CD14-positive monocyte (primary cell): Measurements from ENCODE around the gene PPM1D. TPM values are rescaled to one million over a fixed set of nuclear protein-coding genes. Genes with fewer than 3 reads are reported as not detected.
A peak's percentile ranks its signal among the peaks of the same experiment; 100 is the strongest.

Experiments
- DNase-seq, 3 donors: peaks; one replicate each; pipeline ENCODE4 v3.0.0-alpha.2; 2011 to 2022
- H2AFZ ChIP-seq: 2 replicates; pipeline ENCODE4 v1.6.0; 2012; ENCODE audit warnings: mild to moderate bottlenecking, low read depth, low read length, inconsistent platforms; ENCODE audit not compliant: insufficient read depth, poor library complexity, severe bottlenecking
- H3K27ac ChIP-seq, 2 donors: 1 replicate in 1 of 2; 2 replicates in 1 of 2; pipeline ENCODE4 v1.5.1; 2012 to 2013; ENCODE audit warnings: low read length in 2 of 2, control low read depth in 1 of 2, inconsistent platforms in 1 of 2, low read depth in 1 of 2, mild to moderate bottlenecking in 1 of 2
- H3K27me3 ChIP-seq, 2 donors: one replicate each; pipeline versions ENCODE4 v1.6.0 to v1.6.1; 2011 to 2013; ENCODE audit warnings: low read length in 2 of 2; ENCODE audit not compliant: control insufficient read depth in 2 of 2, insufficient read depth in 2 of 2
- H3K36me3 ChIP-seq, 2 donors: replicated peaks in 1 of 2; 1 replicate in 1 of 2; 2 replicates in 1 of 2; pipeline versions ENCODE4 v1.5.1 to v1.6.1; 2012 to 2013; ENCODE audit warnings: low read length in 2 of 2, control low read depth in 1 of 2, inconsistent platforms in 1 of 2, mild to moderate bottlenecking in 1 of 2; ENCODE audit not compliant: insufficient read depth in 2 of 2, control insufficient read depth in 1 of 2
- H3K4me1 ChIP-seq, 2 donors: 1 replicate in 1 of 2; 2 replicates in 1 of 2; pipeline versions ENCODE4 v1.5.1 to v1.6.1; 2012 to 2013; ENCODE audit warnings: low read length in 2 of 2, control low read depth in 1 of 2, inconsistent platforms in 1 of 2, mild to moderate bottlenecking in 1 of 2, moderate library complexity in 1 of 2; ENCODE audit not compliant: insufficient read depth in 2 of 2, control insufficient read depth in 1 of 2
- H3K4me2 ChIP-seq: replicated peaks from 2 replicates; pipeline ENCODE3; 2012; ENCODE audit warnings: low read length, moderate library complexity, mild to moderate bottlenecking; ENCODE audit not compliant: poor library complexity, severe bottlenecking; ENCODE audit errors: extremely low read depth
- H3K4me3 ChIP-seq, 3 experiments: fragments of 200-600 bp in 1 of 3; sonication (generic) in 1 of 3; replicated peaks in 1 of 3; 1 replicate in 2 of 3; 2 replicates in 1 of 3; pipeline ENCODE4 v1.5.1; 2011 to 2013; ENCODE audit warnings: low read length in 3 of 3, mild to moderate bottlenecking in 3 of 3, control low read depth in 2 of 3, low read depth in 2 of 3, inconsistent platforms in 1 of 3, moderate library complexity in 1 of 3
- H3K79me2 ChIP-seq: 2 replicates; pipeline ENCODE4 v1.6.0; 2012; ENCODE audit warnings: mild to moderate bottlenecking, control low read depth, inconsistent platforms, low read length, moderate library complexity; ENCODE audit not compliant: insufficient read depth
- H3K9ac ChIP-seq: 2 replicates; pipeline ENCODE4 v1.6.0; 2017; ENCODE audit warnings: low read length, mild to moderate bottlenecking; ENCODE audit not compliant: insufficient read depth, poor library complexity, severe bottlenecking
- H3K9me3 ChIP-seq, 2 donors: replicated peaks in 1 of 2; 1 replicate in 1 of 2; 2 replicates in 1 of 2; pipeline versions ENCODE4 v1.5.1 to v1.6.1; 2012 to 2013; ENCODE audit warnings: low read length in 2 of 2, control low read depth in 1 of 2; ENCODE audit not compliant: control insufficient read depth in 1 of 2, insufficient read depth in 1 of 2
- H4K20me1 ChIP-seq: 2 replicates; pipeline ENCODE4 v1.6.0; 2012; ENCODE audit warnings: mild to moderate bottlenecking, low read length, control low read depth, moderate library complexity; ENCODE audit not compliant: insufficient read depth
- H3K27ac Mint-ChIP-seq, 7 donors: one replicate each; pipeline ENCODE4 v1.8.0; 2020; ENCODE audit warnings: mild to moderate bottlenecking in 7 of 7, mixed read lengths in 7 of 7, moderate library complexity in 6 of 7, inconsistent platforms in 2 of 7
- H3K27me3 Mint-ChIP-seq, 3 donors: one replicate each; pipeline ENCODE4 v1.8.0; 2021 to 2022; ENCODE audit warnings: low read depth in 3 of 3, mild to moderate bottlenecking in 3 of 3, mixed read lengths in 3 of 3, moderate library complexity in 3 of 3, inconsistent platforms in 1 of 3
- H3K36me3 Mint-ChIP-seq, 2 donors: one replicate each; pipeline ENCODE4 v1.8.0; 2020; ENCODE audit warnings: mixed read lengths in 2 of 2, inconsistent platforms in 1 of 2, mild to moderate bottlenecking in 1 of 2
- H3K4me1 Mint-ChIP-seq: one replicate; pipeline ENCODE4 v1.8.0; 2020; ENCODE audit warnings: mild to moderate bottlenecking, mixed read lengths
- H3K4me3 Mint-ChIP-seq, 2 donors: one replicate each; pipeline ENCODE4 v1.8.0; 2020; ENCODE audit warnings: mild to moderate bottlenecking in 2 of 2, mixed read lengths in 2 of 2, moderate library complexity in 1 of 2
- H3K9me3 Mint-ChIP-seq, 7 donors: one replicate each; pipeline ENCODE4 v1.8.0; 2020 to 2022; ENCODE audit warnings: mixed read lengths in 7 of 7, mild to moderate bottlenecking in 6 of 7, moderate library complexity in 6 of 7, inconsistent platforms in 2 of 7
- CTCF ChIP-seq: fragments of 200-600 bp; IDR thresholded peaks from one replicate; pipeline ENCODE4 v1.8.0; 2022; ENCODE audit warnings: antibody characterized with exemption, mild to moderate bottlenecking
- WGBS: methylation state at CpG from one replicate; pipeline ENCODE4 v1.1.5; 2013; ENCODE audit warnings: missing lambda C conversion rate; ENCODE audit not compliant: insufficient coverage; 5-methylcytosine and 5-hydroxymethylcytosine counted together
- intact Hi-C, 2 donors: fragments of 100-400 bp; cut with micrococcal nuclease; formaldehyde crosslinking; loops; one replicate each; pipeline versions ENCODE4 v1.15.0 to v1.15.1; 2023
- polyA plus RNA-seq, 3 donors: library from polyadenylated mRNA; depleted of rRNA in 1 of 3; unstranded in 2 of 3; stranded (reverse) in 1 of 3; fragments of 300-500 nt in 2 of 3; fragments of >200 nt in 1 of 3; fragmentation: Illumina TruSeq in 2 of 3; gene quantifications; 1 replicate in 2 of 3; 2 replicates in 1 of 3; pipeline ENCODE4 v1.2.3, GENCODE V29; 2012 to 2021

The PPM1D gene
- polyA plus RNA-seq, 3 donors: 4.7 to 7.3 (median 7.2) TPM

GRCh38 chr17:60685437-60685836, 85.4 kb downstream of the PPM1D start:
- no peaks in the 10 kb centered on the region for H3K27me3 Mint-ChIP-seq
- no peak overlapping the region for H3K27ac Mint-ChIP-seq
- TF ChIP-seq CTCF: no peak
- H3K9me3 Mint-ChIP-seq: no peaks in the 10 kb centered on the region
- WGBS: 100% methylated on average over 1 of the region's 7 CpGs
- DNase-seq: no peak
- Histone ChIP-seq H3K9ac (no peak overlapping the region), H3K79me2 (no peaks in the 10 kb centered on the region), H2AFZ (no peak overlapping the region), H3K4me1 (no peaks in the 10 kb centered on the region), H3K27ac (no peak overlapping the region), H3K27me3 (no peaks in the 10 kb centered on the region), H3K9me3 (no peaks in the 10 kb centered on the region), H3K4me3 (no peak overlapping the region), H4K20me1 (no peaks in the 10 kb centered on the region), H3K4me2 (no peak overlapping the region), H3K36me3 (peaks cover 28 to 64% of the 10 kb centered on the region in 2 donors)
- peaks cover 42 to 77% of the 10 kb centered on the region in 2 donors for H3K36me3 Mint-ChIP-seq
- H3K4me1 Mint-ChIP-seq: no peaks in the 10 kb centered on the region
- intact Hi-C loops: no loop called here
- no peak overlapping the region for H3K4me3 Mint-ChIP-seq

GRCh38 chr17:60695960-60696359, 96.0 kb downstream of the PPM1D start:
- Mint-ChIP-seq H3K9me3 (peaks cover 0 to 1% (median 0%) of the 10 kb centered on the region in 7 donors), H3K27ac (no peak overlapping the region), H3K4me1 (peaks cover 19% of the 10 kb centered on the region), H3K36me3 (peaks cover 16 to 54% of the 10 kb centered on the region in 2 donors), H3K27me3 (no peaks in the 10 kb centered on the region), H3K4me3 (no peak overlapping the region)
- no peak overlapping the region for H2AFZ ChIP-seq
- H3K4me1 ChIP-seq: peaks cover 14 to 15% of the 10 kb centered on the region in 2 donors
- DNase-seq: no peak
- peak overlapping the region in 1 of 2 donors; percentile 54 for H3K27ac ChIP-seq
- H3K9ac ChIP-seq: no peak overlapping the region
- H3K27me3 ChIP-seq: no peaks in the 10 kb centered on the region
- H3K79me2 ChIP-seq: no peaks in the 10 kb centered on the region
- no peak overlapping the region for H3K4me2 ChIP-seq
- H4K20me1 ChIP-seq: no peaks in the 10 kb centered on the region
- intact Hi-C loops: no loop called here
- no peaks in the 10 kb centered on the region for H3K9me3 ChIP-seq
- H3K36me3 ChIP-seq: peaks cover 0 to 15% of the 10 kb centered on the region in 2 donors
- TF ChIP-seq CTCF: no peak
- no peak overlapping the region for H3K4me3 ChIP-seq
